K562 (cell line): ENCODE measurements around the gene DGUOK. TPM values are rescaled to one million over a fixed set of nuclear protein-coding genes. Genes with fewer than 3 reads are reported as not detected.

Experiments
- BRD4 ChIP-seq: fragments of 200-600 bp; sonication (generic); IDR thresholded peaks from 2 replicates; pipeline ENCODE4 v1.6.1; 2017; ENCODE audit warnings: inconsistent platforms
- C11orf30 ChIP-seq: fragments of 450-650 bp; IDR thresholded peaks from 2 replicates; pipeline ENCODE4 v1.6.1; 2016; ENCODE audit warnings: low read depth, mild to moderate bottlenecking
- EGR1 ChIP-seq: fragments of 450-650 bp; conservative IDR thresholded peaks from 2 replicates; pipeline ENCODE4 v1.6.1; 2017; ENCODE audit warnings: mild to moderate bottlenecking
- ESRRA ChIP-seq: fragments of 450-650 bp; IDR thresholded peaks from 2 replicates; pipeline ENCODE4 v1.6.1; 2014; ENCODE audit warnings: low read depth, mild to moderate bottlenecking, moderate library complexity, borderline replicate concordance
- KHSRP ChIP-seq: fragments of 450-650 bp; IDR thresholded peaks from 2 replicates; pipeline ENCODE4 v1.6.1; 2017
- MXI1 ChIP-seq: IDR thresholded peaks from 2 replicates; pipeline ENCODE4 v1.6.1; 2011; ENCODE audit warnings: low read depth, mild to moderate bottlenecking, improper control_type of control experiment, low read length
- NEUROD1 ChIP-seq: fragments of 150-350 bp; IDR thresholded peaks from 2 replicates; pipeline ENCODE4 v1.6.1; 2014; ENCODE audit warnings: borderline replicate concordance, low read length, low read depth; ENCODE audit not compliant: partially characterized antibody
- RFX5 ChIP-seq: IDR thresholded peaks from 2 replicates; pipeline ENCODE4 v1.6.1; 2011; ENCODE audit warnings: low read depth, mild to moderate bottlenecking, improper control_type of control experiment, low read length
- ZNF316 ChIP-seq: fragments of 450-650 bp; IDR thresholded peaks from 2 replicates; pipeline ENCODE4 v1.6.1; 2016
- ZNF511 ChIP-seq: sonication (generic); formaldehyde crosslinking; IDR thresholded peaks from 2 replicates; pipeline ENCODE4 v1.8.0; 2022; ENCODE audit warnings: mild to moderate bottlenecking, missing genetic modification reagents
- ZNF76 ChIP-seq: fragments of 250-450 bp; sonication (Bioruptor Pico); IDR thresholded peaks from 2 replicates; pipeline ENCODE4 v1.4.0; 2020; ENCODE audit warnings: mild to moderate bottlenecking, moderate library complexity, borderline replicate concordance
- polyA plus RNA-seq, 8 experiments: library from polyadenylated mRNA; depleted of rRNA in 4 of 8; stranded (reverse) in 5 of 8; unstranded in 3 of 8; fragments of >200 nt; fragmentation: Nextera tagmentation in 2 of 8; fragmentation: Illumina TruSeq in 1 of 8; extraction: Ambion mirVana in 2 of 8; extraction: Trizol in 1 of 8; gene quantifications; 2 replicates each; pipeline versions ENCODE4 v1.2.1 to v1.2.3, GENCODE V29; 2011 to 2014; ENCODE audit warnings: inconsistent platforms in 1 of 8, missing spikeins in 1 of 8
- total RNA-seq, 7 experiments: library from RNA; depleted of rRNA in 6 of 7; stranded (reverse); fragments of >200 nt in 6 of 7; fragmentation: Illumina TruSeq in 2 of 7; extraction: Trizol in 2 of 7; gene quantifications; 2 replicates each; pipeline versions ENCODE4 v1.2.1 to v1.2.3, GENCODE V29; 2011 to 2021; ENCODE audit warnings: low replicate concordance in 1 of 7
- TF ChIP-seq, protein P1 (sequence below): fragments of 450-650 bp; IDR thresholded peaks from 2 replicates; pipeline ENCODE4 v1.6.1; 2016; ENCODE audit warnings: mild to moderate bottlenecking, moderate library complexity
- TF ChIP-seq, protein P2 (sequence below): IDR thresholded peaks from 2 replicates; pipeline ENCODE4 v1.6.1; 2012; ENCODE audit warnings: low read depth, low read length, improper control_type of control experiment, borderline replicate concordance

The DGUOK gene
- total and polyA plus RNA-seq, 9 of the 15 experiments (the other 6 are each of a cell fraction or from before 2014, with no cell fraction given): 67.0 to 288 (median 126) TPM

GRCh38 chr2:73970850-73971471 is 44.3 kb downstream of the DGUOK start (continued):
- TF ChIP-seq, protein P1, sequence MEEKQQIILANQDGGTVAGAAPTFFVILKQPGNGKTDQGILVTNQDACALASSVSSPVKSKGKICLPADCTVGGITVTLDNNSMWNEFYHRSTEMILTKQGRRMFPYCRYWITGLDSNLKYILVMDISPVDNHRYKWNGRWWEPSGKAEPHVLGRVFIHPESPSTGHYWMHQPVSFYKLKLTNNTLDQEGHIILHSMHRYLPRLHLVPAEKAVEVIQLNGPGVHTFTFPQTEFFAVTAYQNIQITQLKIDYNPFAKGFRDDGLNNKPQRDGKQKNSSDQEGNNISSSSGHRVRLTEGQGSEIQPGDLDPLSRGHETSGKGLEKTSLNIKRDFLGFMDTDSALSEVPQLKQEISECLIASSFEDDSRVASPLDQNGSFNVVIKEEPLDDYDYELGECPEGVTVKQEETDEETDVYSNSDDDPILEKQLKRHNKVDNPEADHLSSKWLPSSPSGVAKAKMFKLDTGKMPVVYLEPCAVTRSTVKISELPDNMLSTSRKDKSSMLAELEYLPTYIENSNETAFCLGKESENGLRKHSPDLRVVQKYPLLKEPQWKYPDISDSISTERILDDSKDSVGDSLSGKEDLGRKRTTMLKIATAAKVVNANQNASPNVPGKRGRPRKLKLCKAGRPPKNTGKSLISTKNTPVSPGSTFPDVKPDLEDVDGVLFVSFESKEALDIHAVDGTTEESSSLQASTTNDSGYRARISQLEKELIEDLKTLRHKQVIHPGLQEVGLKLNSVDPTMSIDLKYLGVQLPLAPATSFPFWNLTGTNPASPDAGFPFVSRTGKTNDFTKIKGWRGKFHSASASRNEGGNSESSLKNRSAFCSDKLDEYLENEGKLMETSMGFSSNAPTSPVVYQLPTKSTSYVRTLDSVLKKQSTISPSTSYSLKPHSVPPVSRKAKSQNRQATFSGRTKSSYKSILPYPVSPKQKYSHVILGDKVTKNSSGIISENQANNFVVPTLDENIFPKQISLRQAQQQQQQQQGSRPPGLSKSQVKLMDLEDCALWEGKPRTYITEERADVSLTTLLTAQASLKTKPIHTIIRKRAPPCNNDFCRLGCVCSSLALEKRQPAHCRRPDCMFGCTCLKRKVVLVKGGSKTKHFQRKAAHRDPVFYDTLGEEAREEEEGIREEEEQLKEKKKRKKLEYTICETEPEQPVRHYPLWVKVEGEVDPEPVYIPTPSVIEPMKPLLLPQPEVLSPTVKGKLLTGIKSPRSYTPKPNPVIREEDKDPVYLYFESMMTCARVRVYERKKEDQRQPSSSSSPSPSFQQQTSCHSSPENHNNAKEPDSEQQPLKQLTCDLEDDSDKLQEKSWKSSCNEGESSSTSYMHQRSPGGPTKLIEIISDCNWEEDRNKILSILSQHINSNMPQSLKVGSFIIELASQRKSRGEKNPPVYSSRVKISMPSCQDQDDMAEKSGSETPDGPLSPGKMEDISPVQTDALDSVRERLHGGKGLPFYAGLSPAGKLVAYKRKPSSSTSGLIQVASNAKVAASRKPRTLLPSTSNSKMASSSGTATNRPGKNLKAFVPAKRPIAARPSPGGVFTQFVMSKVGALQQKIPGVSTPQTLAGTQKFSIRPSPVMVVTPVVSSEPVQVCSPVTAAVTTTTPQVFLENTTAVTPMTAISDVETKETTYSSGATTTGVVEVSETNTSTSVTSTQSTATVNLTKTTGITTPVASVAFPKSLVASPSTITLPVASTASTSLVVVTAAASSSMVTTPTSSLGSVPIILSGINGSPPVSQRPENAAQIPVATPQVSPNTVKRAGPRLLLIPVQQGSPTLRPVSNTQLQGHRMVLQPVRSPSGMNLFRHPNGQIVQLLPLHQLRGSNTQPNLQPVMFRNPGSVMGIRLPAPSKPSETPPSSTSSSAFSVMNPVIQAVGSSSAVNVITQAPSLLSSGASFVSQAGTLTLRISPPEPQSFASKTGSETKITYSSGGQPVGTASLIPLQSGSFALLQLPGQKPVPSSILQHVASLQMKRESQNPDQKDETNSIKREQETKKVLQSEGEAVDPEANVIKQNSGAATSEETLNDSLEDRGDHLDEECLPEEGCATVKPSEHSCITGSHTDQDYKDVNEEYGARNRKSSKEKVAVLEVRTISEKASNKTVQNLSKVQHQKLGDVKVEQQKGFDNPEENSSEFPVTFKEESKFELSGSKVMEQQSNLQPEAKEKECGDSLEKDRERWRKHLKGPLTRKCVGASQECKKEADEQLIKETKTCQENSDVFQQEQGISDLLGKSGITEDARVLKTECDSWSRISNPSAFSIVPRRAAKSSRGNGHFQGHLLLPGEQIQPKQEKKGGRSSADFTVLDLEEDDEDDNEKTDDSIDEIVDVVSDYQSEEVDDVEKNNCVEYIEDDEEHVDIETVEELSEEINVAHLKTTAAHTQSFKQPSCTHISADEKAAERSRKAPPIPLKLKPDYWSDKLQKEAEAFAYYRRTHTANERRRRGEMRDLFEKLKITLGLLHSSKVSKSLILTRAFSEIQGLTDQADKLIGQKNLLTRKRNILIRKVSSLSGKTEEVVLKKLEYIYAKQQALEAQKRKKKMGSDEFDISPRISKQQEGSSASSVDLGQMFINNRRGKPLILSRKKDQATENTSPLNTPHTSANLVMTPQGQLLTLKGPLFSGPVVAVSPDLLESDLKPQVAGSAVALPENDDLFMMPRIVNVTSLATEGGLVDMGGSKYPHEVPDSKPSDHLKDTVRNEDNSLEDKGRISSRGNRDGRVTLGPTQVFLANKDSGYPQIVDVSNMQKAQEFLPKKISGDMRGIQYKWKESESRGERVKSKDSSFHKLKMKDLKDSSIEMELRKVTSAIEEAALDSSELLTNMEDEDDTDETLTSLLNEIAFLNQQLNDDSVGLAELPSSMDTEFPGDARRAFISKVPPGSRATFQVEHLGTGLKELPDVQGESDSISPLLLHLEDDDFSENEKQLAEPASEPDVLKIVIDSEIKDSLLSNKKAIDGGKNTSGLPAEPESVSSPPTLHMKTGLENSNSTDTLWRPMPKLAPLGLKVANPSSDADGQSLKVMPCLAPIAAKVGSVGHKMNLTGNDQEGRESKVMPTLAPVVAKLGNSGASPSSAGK: no peak; the same call in none of the 2 replicates
- TF ChIP-seq RFX5: no peak
- no peak for TF ChIP-seq ZNF76
- TF ChIP-seq KHSRP: no peak
- no peak for TF ChIP-seq MXI1
- no peak; the same call in 1 of the 2 replicates for TF ChIP-seq BRD4
- TF ChIP-seq ESRRA: peak; percentile 77
- TF ChIP-seq, protein P2, sequence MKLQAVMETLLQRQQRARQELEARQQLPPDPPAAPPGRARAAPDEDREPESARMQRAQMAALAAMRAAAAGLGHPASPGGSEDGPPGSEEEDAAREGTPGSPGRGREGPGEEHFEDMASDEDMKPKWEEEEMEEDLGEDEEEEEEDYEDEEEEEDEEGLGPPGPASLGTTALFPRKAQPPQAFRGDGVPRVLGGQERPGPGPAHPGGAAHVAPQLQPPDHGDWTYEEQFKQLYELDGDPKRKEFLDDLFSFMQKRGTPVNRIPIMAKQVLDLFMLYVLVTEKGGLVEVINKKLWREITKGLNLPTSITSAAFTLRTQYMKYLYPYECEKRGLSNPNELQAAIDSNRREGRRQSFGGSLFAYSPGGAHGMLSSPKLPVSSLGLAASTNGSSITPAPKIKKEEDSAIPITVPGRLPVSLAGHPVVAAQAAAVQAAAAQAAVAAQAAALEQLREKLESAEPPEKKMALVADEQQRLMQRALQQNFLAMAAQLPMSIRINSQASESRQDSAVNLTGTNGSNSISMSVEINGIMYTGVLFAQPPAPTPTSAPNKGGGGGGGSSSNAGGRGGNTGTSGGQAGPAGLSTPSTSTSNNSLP: no peak
- no peak for TF ChIP-seq ZNF511 (CRISPR knock-in tag)
- no peak for TF ChIP-seq ZNF316
- TF ChIP-seq NEUROD1: peak; percentile 17
- peak; percentile 64 for TF ChIP-seq EGR1
- TF ChIP-seq C11orf30: no peak
